Ovary (tissue), 9 donors: ENCODE results near the gene LIMK2. TPM values are rescaled to one million over a fixed set of nuclear protein-coding genes. Genes with fewer than 3 reads are reported as not detected.

Experiments
- DNase-seq, 5 donors: peaks; one replicate each; pipeline ENCODE4 v3.0.0-alpha.2; 2019 to 2020
- H3K27ac ChIP-seq, 2 donors: fragments of 200-600 bp; one replicate each; pipeline versions ENCODE4 v1.5.1 to v1.8.0; 2019 to 2022
- H3K27me3 ChIP-seq: fragments of 200-600 bp; one replicate; pipeline ENCODE4 v1.8.0; 2022
- H3K36me3 ChIP-seq: fragments of 200-600 bp; sonication (generic); one replicate; pipeline ENCODE4 v1.5.1; 2019
- H3K4me1 ChIP-seq: one replicate; pipeline ENCODE4 v1.8.1; 2013; ENCODE audit warnings: mild to moderate bottlenecking, moderate library complexity; ENCODE audit not compliant: insufficient read depth
- H3K4me3 ChIP-seq: fragments of 200-600 bp; sonication (generic); one replicate; pipeline ENCODE4 v1.5.1; 2017
- H3K9me3 ChIP-seq, 2 donors: fragments of 200-600 bp in 1 of 2; sonication (generic) in 1 of 2; one replicate each; pipeline versions ENCODE4 v1.5.1 to v1.8.1; 2013 to 2019; ENCODE audit warnings: mild to moderate bottlenecking in 1 of 2, moderate library complexity in 1 of 2
- EP300 ChIP-seq: sonication (generic); formaldehyde crosslinking; IDR thresholded peaks from one replicate; pipeline ENCODE4 v1.6.1; 2017; ENCODE audit warnings: antibody characterized with exemption
- POLR2A ChIP-seq: fragments of 450-650 bp; IDR thresholded peaks from one replicate; pipeline ENCODE4 v1.6.1; 2017; ENCODE audit warnings: antibody characterized with exemption, mild to moderate bottlenecking, moderate library complexity
- WGBS, 3 donors: extraction: QIAGEN DNeasy Blood & Tissue Kit in 1 of 3; methylation state at CpG; one replicate each; pipeline versions ENCODE4 v1.1.5 to v1.1.7; 2013 to 2017; 5-methylcytosine and 5-hydroxymethylcytosine counted together
- intact Hi-C, 4 donors: fragments of 100-400 bp; cut with DNase I; formaldehyde crosslinking; loops; one replicate each; pipeline versions ENCODE4 v1.11.0 to v1.15.1; 2022 to 2023
- polyA plus RNA-seq, 2 donors: library from polyadenylated mRNA; stranded (reverse); fragments of 200-250 nt in 1 of 2; fragments of 350-450 nt in 1 of 2; fragmentation: Illumina TruSeq in 1 of 2; extraction: RNeasy Lipid Tissue Mini Kit (QIAGEN cat#74804) in 1 of 2; gene quantifications; one replicate each; pipeline ENCODE4 v1.2.3, GENCODE V29; 2013 to 2014
- total RNA-seq, 7 donors: library from RNA; depleted of rRNA in 2 of 7; stranded (reverse); fragments of >200 nt in 2 of 7; fragmentation: NEBNext Ultra II Directional in 3 of 7; extraction: Animal tissue kit (Norgen Biotek cat#: 25700) in 3 of 7; gene quantifications; one replicate each; pipeline versions ENCODE4 v1.1.0 to v1.2.4, GENCODE V29; 2016 to 2023
- TF ChIP-seq, protein P1 (sequence below), 3 donors: fragments of 450-650 bp in 2 of 3; fragments of 200-600 bp in 1 of 3; IDR thresholded peaks; one replicate each; pipeline versions ENCODE4 v1.5.1 to v1.8.0; 2016 to 2022; ENCODE audit warnings: antibody characterized with exemption in 3 of 3, mild to moderate bottlenecking in 1 of 3
- donor health status: DM: no; HTN: no; CAD: no; lungs with moderate emphysema.
- donor health status: DM: no; HTN: no; CAD: no.
- donor health status: Bipolar disorder and iron deficiency.
- donor health status: DM: yes; HTN: yes; CAD: no.
- donor health status: DM: no; HTN: no; CAD: no.
- donor health status: DM: yes; HTN: yes; CAD: no.

LIMK2 gene
- total and polyA plus RNA-seq, 9 donors: 19.0 to 63.7 (median 33.9) TPM

DNA sequence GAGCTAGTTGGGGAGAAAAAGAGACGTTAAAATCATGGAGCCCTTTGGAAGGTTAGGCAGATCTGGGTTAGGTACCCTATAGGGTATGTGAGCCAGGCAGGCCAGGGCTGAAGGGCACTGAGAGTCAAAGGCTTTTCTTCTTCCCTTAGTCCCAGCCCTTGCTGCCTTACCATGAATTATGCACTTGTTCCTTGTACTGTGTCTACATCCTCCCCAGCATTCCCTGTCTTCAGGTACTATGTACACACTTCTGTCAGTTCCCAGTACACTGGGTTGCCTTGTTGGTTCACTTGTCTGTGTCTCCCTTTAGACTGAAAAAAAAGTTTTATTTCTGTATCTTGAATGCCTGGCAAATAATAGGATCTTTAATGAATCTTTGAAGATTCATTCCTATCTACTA, 35.2 kb upstream of the LIMK2 start:
- DNase-seq: no peak
- Histone ChIP-seq H3K27ac (no peak overlapping the region), H3K27me3 (no peaks in the 10 kb centered on the region), H3K36me3 (no peaks in the 10 kb centered on the region), H3K9me3 (no peaks in the 10 kb centered on the region), H3K4me3 (no peak overlapping the region), H3K4me1 (peaks cover 9% of the 10 kb centered on the region)
- intact Hi-C loops: no loop called here
- no peak for TF ChIP-seq EP300
- no peak for TF ChIP-seq POLR2A
- TF ChIP-seq, protein P1, sequence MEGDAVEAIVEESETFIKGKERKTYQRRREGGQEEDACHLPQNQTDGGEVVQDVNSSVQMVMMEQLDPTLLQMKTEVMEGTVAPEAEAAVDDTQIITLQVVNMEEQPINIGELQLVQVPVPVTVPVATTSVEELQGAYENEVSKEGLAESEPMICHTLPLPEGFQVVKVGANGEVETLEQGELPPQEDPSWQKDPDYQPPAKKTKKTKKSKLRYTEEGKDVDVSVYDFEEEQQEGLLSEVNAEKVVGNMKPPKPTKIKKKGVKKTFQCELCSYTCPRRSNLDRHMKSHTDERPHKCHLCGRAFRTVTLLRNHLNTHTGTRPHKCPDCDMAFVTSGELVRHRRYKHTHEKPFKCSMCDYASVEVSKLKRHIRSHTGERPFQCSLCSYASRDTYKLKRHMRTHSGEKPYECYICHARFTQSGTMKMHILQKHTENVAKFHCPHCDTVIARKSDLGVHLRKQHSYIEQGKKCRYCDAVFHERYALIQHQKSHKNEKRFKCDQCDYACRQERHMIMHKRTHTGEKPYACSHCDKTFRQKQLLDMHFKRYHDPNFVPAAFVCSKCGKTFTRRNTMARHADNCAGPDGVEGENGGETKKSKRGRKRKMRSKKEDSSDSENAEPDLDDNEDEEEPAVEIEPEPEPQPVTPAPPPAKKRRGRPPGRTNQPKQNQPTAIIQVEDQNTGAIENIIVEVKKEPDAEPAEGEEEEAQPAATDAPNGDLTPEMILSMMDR (IDR thresholded peaks at IDR 0.05): no peak
- WGBS, 3 donors: 87 to 98% (median 93%) methylated on average over 1 of the region's 1 CpG

DNA sequence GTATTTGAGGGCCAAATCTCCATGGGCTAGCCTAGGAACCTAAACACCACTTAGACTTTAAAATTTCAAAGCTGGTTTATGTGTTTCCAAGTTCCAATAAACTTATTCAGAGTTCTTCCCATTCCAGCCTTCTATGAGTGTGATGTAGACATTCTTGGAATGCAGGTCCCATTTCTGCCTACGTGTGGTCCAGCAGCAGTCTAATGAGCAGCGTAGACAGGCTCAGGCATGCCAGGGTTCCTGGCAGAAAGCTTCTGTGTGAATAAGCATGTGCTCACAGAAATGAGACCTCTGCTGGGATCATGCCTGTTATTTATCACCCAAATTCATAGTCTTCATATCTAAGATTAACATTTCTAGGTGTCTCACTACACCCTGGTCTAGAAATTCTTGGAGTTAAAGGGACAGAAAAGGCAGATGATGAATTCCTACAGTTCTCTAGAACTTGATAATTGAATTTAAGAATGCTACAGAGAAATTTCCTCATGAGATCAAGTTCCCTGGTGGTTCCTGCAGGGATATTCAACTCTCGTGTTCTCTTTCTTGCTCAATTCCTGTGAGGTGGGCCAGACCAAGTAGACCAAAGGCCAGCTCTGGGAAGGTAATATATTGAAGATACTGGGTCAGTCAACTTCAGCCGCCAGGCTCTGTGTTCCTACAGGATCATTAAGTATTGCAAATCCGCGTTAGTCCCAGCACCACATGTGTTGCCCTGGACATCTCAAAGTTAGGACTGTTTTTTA, 34.5 kb upstream of the LIMK2 start:
- no peak for DNase-seq
- intact Hi-C loops: no loop called here
- Histone ChIP-seq H3K27ac (no peak overlapping the region), H3K9me3 (no peaks in the 10 kb centered on the region), H3K27me3 (no peaks in the 10 kb centered on the region), H3K4me1 (peaks cover 9% of the 10 kb centered on the region), H3K36me3 (no peaks in the 10 kb centered on the region), H3K4me3 (no peak overlapping the region)
- WGBS, 3 donors: 75 to 90% (median 78%) methylated on average over 6 of the region's 6 CpGs
- TF ChIP-seq, protein P1 (IDR thresholded peaks at IDR 0.05): no peak
- TF ChIP-seq POLR2A: no peak
- no peak for TF ChIP-seq EP300

DNA sequence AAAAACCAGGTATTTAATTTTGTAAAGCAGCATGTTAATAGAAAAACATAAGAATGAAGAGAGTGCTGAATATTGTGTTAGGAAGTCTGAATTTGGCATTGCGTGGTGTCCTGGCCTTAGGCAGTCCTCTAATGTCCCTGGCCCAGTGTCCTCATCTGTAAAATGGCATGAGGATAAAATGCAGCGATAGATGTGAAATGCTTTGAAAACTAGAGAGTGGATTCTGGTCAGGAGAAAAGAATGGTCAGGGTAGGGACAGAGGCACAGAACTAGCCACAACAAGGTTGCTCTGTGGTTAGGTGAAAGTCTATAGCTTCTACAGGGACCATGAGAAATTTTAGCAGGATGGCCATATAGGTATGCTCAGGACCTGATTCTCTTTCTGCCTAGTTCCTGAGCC, 33.2 kb upstream of the LIMK2 start:
- Histone ChIP-seq H3K9me3 (no peaks in the 10 kb centered on the region), H3K36me3 (no peaks in the 10 kb centered on the region), H3K4me1 (peaks cover 7% of the 10 kb centered on the region), H3K27ac (no peak overlapping the region), H3K27me3 (no peaks in the 10 kb centered on the region), H3K4me3 (no peak overlapping the region)
- no peak for TF ChIP-seq EP300
- TF ChIP-seq, protein P1 (IDR thresholded peaks at IDR 0.05): no peak
- no peak for TF ChIP-seq POLR2A
- intact Hi-C loops: no loop called here
- 96 to 97% (median 97%) methylated on average over 2 of the region's 2 CpGs for WGBS, 3 donors
- DNase-seq: no peak

DNA sequence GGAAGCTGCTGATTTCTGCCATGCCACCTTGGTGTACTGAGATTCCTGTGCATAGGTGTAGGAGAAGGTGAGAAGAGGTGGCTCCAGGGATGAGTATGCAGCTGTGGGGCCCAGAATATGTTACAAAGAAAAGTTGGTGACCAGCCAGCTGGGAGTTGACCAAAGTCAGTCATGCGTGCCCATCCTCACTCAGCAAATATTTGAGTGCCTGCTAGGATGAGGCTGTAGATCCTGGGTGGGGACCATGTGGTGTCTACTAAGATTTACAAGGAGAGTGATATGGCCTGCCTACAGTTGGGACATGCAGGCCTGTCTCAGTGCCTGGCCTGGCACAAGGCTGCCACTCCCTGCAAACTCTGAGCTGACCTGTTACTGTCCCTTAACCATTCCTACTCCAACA, 32.8 kb upstream of the LIMK2 start:
- Histone ChIP-seq H3K36me3 (no peaks in the 10 kb centered on the region), H3K9me3 (no peaks in the 10 kb centered on the region), H3K27me3 (no peaks in the 10 kb centered on the region), H3K4me3 (no peak overlapping the region), H3K27ac (no peak overlapping the region), H3K4me1 (peaks cover 7% of the 10 kb centered on the region)
- intact Hi-C loops: no loop called here
- WGBS, 3 donors: 48 to 65% (median 50%) methylated on average over 1 of the region's 1 CpG
- DNase-seq: no peak
- TF ChIP-seq, protein P1 (IDR thresholded peaks at IDR 0.05): no peak
- TF ChIP-seq POLR2A (no peak), EP300 (no peak)
